Tibial nerve (tissue), 4 donors: ENCODE data around the gene PLCG2. TPM values are rescaled to one million over a fixed set of nuclear protein-coding genes. Genes with fewer than 3 reads are reported as not detected.
A peak's percentile ranks its signal among the peaks of the same experiment; 100 is the strongest.

Source experiments
- DNase-seq, 2 donors: peaks; one replicate each; pipeline ENCODE4 v3.0.0-alpha.2; 2019; ENCODE audit warnings: low spot score in 2 of 2
- H3K27ac ChIP-seq, 4 donors: fragments of 200-600 bp; sonication (generic) in 3 of 4; one replicate each; pipeline ENCODE4 v1.5.1; 2017 to 2019; ENCODE audit warnings: mild to moderate bottlenecking in 1 of 4
- H3K27me3 ChIP-seq, 2 donors: fragments of 200-600 bp; sonication (generic) in 1 of 2; one replicate each; pipeline versions ENCODE4 v1.5.1 to v1.6.0; 2017 to 2019
- H3K36me3 ChIP-seq, 3 donors: fragments of 200-600 bp; sonication (generic); one replicate each; pipeline ENCODE4 v1.5.1; 2018 to 2019
- H3K4me1 ChIP-seq, 4 donors: fragments of 200-600 bp; sonication (generic) in 3 of 4; one replicate each; pipeline ENCODE4 v1.5.1; 2017 to 2019
- H3K4me3 ChIP-seq, 4 donors: fragments of 200-600 bp; sonication (generic) in 3 of 4; one replicate each; pipeline ENCODE4 v1.5.1; 2017 to 2019; ENCODE audit warnings: mild to moderate bottlenecking in 1 of 4, moderate library complexity in 1 of 4
- H3K9me3 ChIP-seq, 4 donors: fragments of 200-600 bp; sonication (generic) in 3 of 4; one replicate each; pipeline ENCODE4 v1.5.1; 2017 to 2019
- EP300 ChIP-seq, 2 donors: sonication (generic); formaldehyde crosslinking; IDR thresholded peaks; one replicate each; pipeline ENCODE4 v1.6.1; 2017; ENCODE audit warnings: antibody characterized with exemption in 2 of 2, mild to moderate bottlenecking in 1 of 2
- POLR2A ChIP-seq, 2 donors: fragments of 450-650 bp; IDR thresholded peaks; one replicate each; pipeline ENCODE4 v1.6.1; 2017; ENCODE audit warnings: antibody characterized with exemption in 2 of 2, mild to moderate bottlenecking in 2 of 2, moderate library complexity in 2 of 2
- WGBS, 2 donors: methylation state at CpG; one replicate each; pipeline ENCODE4 v1.1.5; 2018; 5-methylcytosine and 5-hydroxymethylcytosine counted together
- total RNA-seq, 4 donors: library from RNA; depleted of rRNA; stranded (reverse); fragments of >200 nt; gene quantifications; one replicate each; pipeline ENCODE4 v1.1.0, GENCODE V29; 2016
- TF ChIP-seq, protein P1 (sequence below), 5 experiments: fragments of 200-600 bp in 3 of 5; fragments of 450-650 bp in 2 of 5; sonication (generic) in 3 of 5; IDR thresholded peaks; one replicate each; pipeline ENCODE4 v1.5.1; 2016 to 2019; ENCODE audit warnings: antibody characterized with exemption in 5 of 5, mild to moderate bottlenecking in 3 of 5, moderate library complexity in 2 of 5

Gene PLCG2
- total RNA-seq, 4 donors from 2014 or later, result 13.0 to 28.5 (median 18.9) TPM

- H3K27ac ChIP-seq, result no peak overlapping the region
- H3K4me3 ChIP-seq, result no peak overlapping the region
- TF ChIP-seq POLR2A (IDR thresholded peaks at IDR 0.05), result no peak
- TF ChIP-seq, protein P1, sequence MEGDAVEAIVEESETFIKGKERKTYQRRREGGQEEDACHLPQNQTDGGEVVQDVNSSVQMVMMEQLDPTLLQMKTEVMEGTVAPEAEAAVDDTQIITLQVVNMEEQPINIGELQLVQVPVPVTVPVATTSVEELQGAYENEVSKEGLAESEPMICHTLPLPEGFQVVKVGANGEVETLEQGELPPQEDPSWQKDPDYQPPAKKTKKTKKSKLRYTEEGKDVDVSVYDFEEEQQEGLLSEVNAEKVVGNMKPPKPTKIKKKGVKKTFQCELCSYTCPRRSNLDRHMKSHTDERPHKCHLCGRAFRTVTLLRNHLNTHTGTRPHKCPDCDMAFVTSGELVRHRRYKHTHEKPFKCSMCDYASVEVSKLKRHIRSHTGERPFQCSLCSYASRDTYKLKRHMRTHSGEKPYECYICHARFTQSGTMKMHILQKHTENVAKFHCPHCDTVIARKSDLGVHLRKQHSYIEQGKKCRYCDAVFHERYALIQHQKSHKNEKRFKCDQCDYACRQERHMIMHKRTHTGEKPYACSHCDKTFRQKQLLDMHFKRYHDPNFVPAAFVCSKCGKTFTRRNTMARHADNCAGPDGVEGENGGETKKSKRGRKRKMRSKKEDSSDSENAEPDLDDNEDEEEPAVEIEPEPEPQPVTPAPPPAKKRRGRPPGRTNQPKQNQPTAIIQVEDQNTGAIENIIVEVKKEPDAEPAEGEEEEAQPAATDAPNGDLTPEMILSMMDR (IDR thresholded peaks at IDR 0.05), result no peak
- no peak for TF ChIP-seq EP300 (IDR thresholded peaks at IDR 0.05)
- no peak for DNase-seq
- no peaks in the 10 kb centered on the region for H3K9me3 ChIP-seq
- H3K4me1 ChIP-seq, result peaks cover 0 to 14% (median 11%) of the 10 kb centered on the region in 4 donors
- WGBS, 2 donors, result 100% methylated on average over 1 of the region's 1 CpG
- no peaks in the 10 kb centered on the region for H3K27me3 ChIP-seq
- no peaks in the 10 kb centered on the region for H3K36me3 ChIP-seq
These were observed 46.4 kb upstream of the PLCG2 start for GRCh38 chr16:81732699-81733098.

DNA sequence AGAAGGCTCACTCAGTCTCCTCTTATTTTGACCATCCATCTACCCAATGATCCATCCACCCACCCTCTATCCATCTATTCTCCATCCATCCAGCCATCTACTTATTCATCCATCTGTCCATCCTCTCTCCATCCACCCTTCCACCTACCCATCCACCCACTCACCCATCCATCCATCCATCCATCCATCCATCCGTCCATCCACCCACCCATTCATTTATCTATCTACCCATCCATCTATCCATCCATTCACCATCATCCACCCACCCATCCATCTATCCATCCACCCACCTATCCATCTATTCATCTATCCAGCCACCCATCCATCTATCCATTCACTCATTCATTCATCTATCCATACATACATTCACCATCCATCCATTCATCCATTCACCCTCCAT lies 45.8 kb upstream of the PLCG2 start:
- WGBS, 2 donors, result 74 to 81% methylated on average over 1 of the region's 1 CpG
- DNase-seq, result no peak
- Histone ChIP-seq H3K9me3 (no peaks in the 10 kb centered on the region), H3K4me1 (peaks cover 0 to 20% (median 14%) of the 10 kb centered on the region in 4 donors), H3K36me3 (no peaks in the 10 kb centered on the region), H3K27ac (no peak overlapping the region), H3K4me3 (no peak overlapping the region), H3K27me3 (no peaks in the 10 kb centered on the region)
- TF ChIP-seq EP300 (IDR thresholded peaks at IDR 0.05) (no peak), POLR2A (IDR thresholded peaks at IDR 0.05) (no peak)
- TF ChIP-seq, protein P1 (IDR thresholded peaks at IDR 0.05), result no peak

DNA sequence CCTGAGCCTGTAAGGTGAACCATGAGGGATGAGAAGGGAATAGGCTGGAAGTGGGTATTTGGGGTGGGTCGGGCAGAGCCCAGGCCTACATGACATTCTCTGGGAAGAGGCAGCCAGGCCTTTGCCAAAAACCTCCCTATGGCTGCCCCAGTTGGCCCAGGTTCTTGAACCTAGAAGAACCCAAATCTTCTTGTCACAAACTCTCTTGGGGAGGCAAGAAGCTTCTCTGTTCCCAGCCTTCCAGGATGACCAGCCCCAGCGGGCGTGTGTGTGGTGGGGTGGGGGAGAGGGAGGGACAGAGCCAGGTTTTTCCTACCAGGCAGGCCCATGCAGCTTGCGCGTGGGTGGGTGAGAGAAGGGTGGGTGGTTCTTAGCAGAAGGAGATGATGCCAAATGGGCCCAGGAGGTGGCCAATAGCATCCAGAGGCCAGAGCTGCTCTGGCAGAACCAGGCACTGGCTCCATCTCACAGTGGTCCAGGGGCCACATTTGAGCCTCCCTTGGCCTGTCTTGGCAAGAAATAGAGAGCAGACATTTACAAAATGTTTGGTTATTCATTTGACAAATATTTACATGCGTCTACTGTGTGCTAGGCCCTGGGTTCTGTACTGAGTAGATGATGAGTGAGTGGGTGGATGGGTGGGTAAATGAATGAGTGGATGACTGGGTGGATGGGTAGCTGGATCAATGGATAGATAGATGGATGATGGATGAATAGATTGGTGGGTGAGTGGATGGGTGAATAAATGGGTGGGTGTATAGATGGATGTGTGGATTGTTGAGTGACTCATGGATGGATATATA lies 44.3 kb upstream of the PLCG2 start:
- no peaks in the 10 kb centered on the region for H3K36me3 ChIP-seq
- H3K4me1 ChIP-seq, result peaks cover 0 to 22% (median 15%) of the 10 kb centered on the region in 4 donors
- WGBS, 2 donors, result 94 to 98% methylated on average over 6 of the region's 6 CpGs
- H3K27me3 ChIP-seq, result no peaks in the 10 kb centered on the region
- H3K4me3 ChIP-seq, result no peak overlapping the region
- no peak for TF ChIP-seq EP300 (IDR thresholded peaks at IDR 0.05)
- TF ChIP-seq, protein P1 (IDR thresholded peaks at IDR 0.05), result no peak
- TF ChIP-seq POLR2A (IDR thresholded peaks at IDR 0.05), result no peak
- no peak for DNase-seq
- H3K27ac ChIP-seq, result no peak overlapping the region
- H3K9me3 ChIP-seq, result no peaks in the 10 kb centered on the region

DNA sequence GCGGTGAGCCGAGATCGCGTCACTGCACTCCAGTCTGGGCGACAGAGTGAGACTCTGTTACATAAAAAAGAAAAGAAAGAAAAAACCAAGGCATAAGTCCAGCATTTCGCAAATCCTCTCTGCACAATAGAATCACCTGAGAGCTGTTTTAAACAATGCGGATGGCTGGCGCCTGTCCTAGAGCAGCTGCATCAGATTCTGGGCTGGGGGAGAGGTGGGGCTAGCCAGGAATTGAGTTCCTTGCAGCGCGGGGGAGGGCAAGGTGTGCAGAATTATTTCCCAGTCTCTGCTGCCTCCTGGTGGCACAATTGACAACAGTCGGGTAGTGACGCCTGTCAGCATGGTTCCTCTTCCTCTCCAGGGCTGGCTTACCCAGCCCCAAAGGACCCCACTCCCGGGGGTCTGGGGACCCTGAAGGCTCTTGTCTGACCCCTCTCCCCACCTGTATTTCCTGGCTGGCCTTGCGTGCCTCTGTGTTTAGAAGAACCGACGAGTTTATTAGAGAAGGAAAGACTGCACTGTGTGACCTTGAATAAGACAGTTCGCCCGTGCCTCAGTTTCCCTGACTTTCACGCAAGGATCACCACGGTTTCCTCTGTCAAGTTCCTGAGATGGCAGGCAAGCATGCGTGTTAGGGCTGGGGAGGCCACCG lies 41.1 kb upstream of the PLCG2 start:
- TF ChIP-seq POLR2A (IDR thresholded peaks at IDR 0.05) (no peak), EP300 (IDR thresholded peaks at IDR 0.05) (peak in 1 of 2 donors; percentile 18)
- TF ChIP-seq, protein P1 (IDR thresholded peaks at IDR 0.05), result peak; percentile 59 to 89 (median 77)
- Histone ChIP-seq H3K4me1 (peaks cover 0 to 10% (median 4%) of the 10 kb centered on the region in 4 donors), H3K36me3 (no peaks in the 10 kb centered on the region), H3K27ac (peak overlapping the region in 1 of 4 donors; percentile 32), H3K9me3 (no peaks in the 10 kb centered on the region), H3K27me3 (no peaks in the 10 kb centered on the region), H3K4me3 (peak overlapping the region in 2 of 4 donors; percentile 12 to 22)
- WGBS, 2 donors, result 17% methylated on average over 22 of the region's 22 CpGs
- peak; percentile 46 to 81 for DNase-seq
